GM12891 (cell line): ENCODE measurements around the gene GALR3.

Source experiments
- POLR2A ChIP-seq: IDR thresholded peaks from 2 replicates; pipeline ENCODE4 v1.6.1; 2011; ENCODE audit warnings: low read depth, low read length, control low read depth
- POLR2AphosphoS5 ChIP-seq: IDR thresholded peaks from 2 replicates; pipeline ENCODE4 v1.6.1; 2011; ENCODE audit warnings: low read depth, low read length, control low read depth

GRCh38 chr22:37784829-37785495, 38.2 kb upstream of the GALR3 start:
- no peak for TF ChIP-seq POLR2AphosphoS5
- no peak for TF ChIP-seq POLR2A
